ENCODE measurements around the gene COBLL1.

The COBLL1 gene

GRCh38 chr2:164816046-164816445, 25.6 kb downstream of the COBLL1 start:
- no peak for TF ChIP-seq CTCF (IDR thresholded peaks at IDR 0.05; ENCODE audit: low read depth, low read length)
- H3K4me3 ChIP-seq (ENCODE audit: low read depth, low read length): no peak overlapping the region

DNA sequence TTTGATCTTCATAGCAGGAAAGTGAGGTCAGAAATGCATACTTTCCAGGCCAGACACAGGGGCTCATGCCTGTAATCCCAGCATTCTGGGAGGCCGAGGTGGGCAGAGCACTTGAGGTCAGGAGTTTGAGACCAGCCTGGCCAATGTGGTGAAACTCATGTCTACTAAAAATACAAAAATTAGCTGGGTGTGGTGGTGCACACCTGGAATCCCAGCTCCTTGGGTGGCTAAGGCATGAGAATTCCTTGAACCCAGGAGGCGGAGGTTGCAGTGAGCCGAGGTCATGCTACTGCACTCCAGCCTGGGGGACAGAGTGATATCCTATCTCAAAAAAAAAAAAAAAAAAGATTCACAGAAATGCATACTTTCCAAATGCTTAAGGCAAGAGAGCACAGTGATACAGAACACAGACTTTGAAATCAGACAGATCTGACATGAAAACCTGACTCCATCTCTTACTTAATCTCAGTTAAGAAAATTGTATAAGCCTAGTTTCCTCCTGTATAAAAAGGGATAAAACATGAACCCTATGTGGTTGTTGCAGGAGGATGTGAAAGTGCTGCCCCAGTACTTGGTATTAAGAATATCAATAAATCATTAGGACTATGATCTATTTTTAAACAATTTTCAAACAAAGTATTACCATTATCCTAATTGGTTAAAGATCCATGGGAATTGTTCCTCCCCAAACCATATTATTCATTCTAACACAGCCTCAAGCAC, 26.4 kb downstream of the COBLL1 start:
- no peak for TF ChIP-seq CTCF (IDR thresholded peaks at IDR 0.05; ENCODE audit: low read depth, low read length)
- no peak overlapping the region for H3K4me3 ChIP-seq (ENCODE audit: low read depth, low read length)

GRCh38 chr2:164813535-164813934, 28.1 kb downstream of the COBLL1 start:
- H3K4me3 ChIP-seq (ENCODE audit: low read depth, low read length): no peak overlapping the region
- TF ChIP-seq CTCF (IDR thresholded peaks at IDR 0.05; ENCODE audit: low read depth, low read length): no peak

- H3K4me3 ChIP-seq (ENCODE audit: low read depth, low read length): no peak overlapping the region
- no peak for TF ChIP-seq CTCF (IDR thresholded peaks at IDR 0.05; ENCODE audit: low read depth, low read length)
Measured at GRCh38 chr2:164812378-164812777, 29.2 kb downstream of the COBLL1 start.

DNA sequence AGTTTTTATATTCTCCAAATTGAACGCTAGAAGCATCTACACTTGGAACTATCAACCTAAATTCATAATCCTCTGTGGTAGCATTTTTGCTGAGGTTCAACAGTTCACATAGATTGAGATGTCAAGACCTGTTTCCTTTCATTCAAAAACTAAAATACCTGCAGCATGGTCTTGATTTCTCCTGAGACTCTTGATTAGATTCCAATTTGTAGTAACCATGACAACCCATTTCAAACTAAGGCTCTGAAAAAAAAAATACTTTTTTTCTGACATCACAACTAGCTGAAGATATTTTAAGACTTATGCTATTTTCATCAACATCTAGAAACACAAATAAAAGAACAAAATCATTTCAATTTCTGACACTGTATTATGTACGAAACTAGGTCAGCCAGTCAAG, 29.8 kb downstream of the COBLL1 start:
- no peak overlapping the region for H3K4me3 ChIP-seq (ENCODE audit: low read depth, low read length)
- TF ChIP-seq CTCF (IDR thresholded peaks at IDR 0.05; ENCODE audit: low read depth, low read length): no peak

DNA sequence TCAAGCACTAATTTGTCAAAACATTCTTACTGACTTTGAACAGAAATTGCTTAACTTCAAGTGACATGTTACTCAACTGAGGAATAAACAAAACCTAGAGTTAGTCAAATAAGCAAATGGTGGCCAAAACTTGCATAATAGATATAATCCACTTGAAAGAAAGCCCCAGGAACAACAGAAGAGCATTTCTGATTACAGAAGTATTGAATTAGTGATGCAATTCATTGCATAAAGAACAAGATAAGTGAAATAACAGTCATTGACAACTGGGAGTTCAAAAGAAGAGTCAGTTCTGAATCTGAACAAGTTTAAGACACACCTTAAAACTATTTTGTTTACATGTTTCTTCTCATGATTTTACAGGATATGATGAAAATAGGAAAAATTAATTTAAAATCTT, 30.8 kb downstream of the COBLL1 start:
- TF ChIP-seq CTCF (IDR thresholded peaks at IDR 0.05; ENCODE audit: low read depth, low read length): no peak
- H3K4me3 ChIP-seq (ENCODE audit: low read depth, low read length): no peak overlapping the region

- TF ChIP-seq CTCF (IDR thresholded peaks at IDR 0.05; ENCODE audit: low read depth, low read length): no peak
- no peak overlapping the region for H3K4me3 ChIP-seq (ENCODE audit: low read depth, low read length)
Measured at GRCh38 chr2:164808776-164809175, 32.8 kb downstream of the COBLL1 start.

Data from WI38 (cell line).